Adrenal gland (tissue), 5 donors: Measurements from ENCODE around the gene THSD4.

ENCODE experiments used
- CTCF ChIP-seq, 6 experiments: fragments of 450-650 bp in 4 of 6; fragments of 200-600 bp in 2 of 6; sonication (generic) in 1 of 6; IDR thresholded peaks; 1 replicate in 5 of 6; 2 replicates in 1 of 6; pipeline versions ENCODE4 v1.5.1 to v1.8.0; 2016 to 2021; ENCODE audit warnings: antibody characterized with exemption in 6 of 6, mild to moderate bottlenecking in 2 of 6, moderate library complexity in 1 of 6
- POLR2A ChIP-seq, 2 donors: fragments of 450-650 bp; IDR thresholded peaks; one replicate each; pipeline ENCODE4 v1.6.1; 2017; ENCODE audit warnings: antibody characterized with exemption in 2 of 2, mild to moderate bottlenecking in 2 of 2, moderate library complexity in 1 of 2
- donor health status: DM: no; HTN: no; CAD: no.

- TF ChIP-seq CTCF (IDR thresholded peaks at IDR 0.05) (no peak), POLR2A (IDR thresholded peaks at IDR 0.05) (no peak)
These were observed 270.2 kb downstream of the THSD4 start for GRCh38 chr15:71385457-71385856.
